GM12892 (cell line): ENCODE measurements around the gene GPR42.
"Not testable (repeated sequence)": the region's sequence is repeated elsewhere in the genome, so short reads cannot be mapped to it uniquely, and the experiment has no call there.

Source experiments
- DNase-seq: peaks from one replicate; pipeline ENCODE4 v3.0.0; 2011; ENCODE audit not compliant: insufficient read length
- FAIRE-seq: peaks from 2 replicates; lab custom pipeline; 2011; peaks lifted over from hg19 to GRCh38; lab: Jason Lieb, UNC
- POLR2A ChIP-seq: IDR thresholded peaks from 2 replicates; pipeline ENCODE4 v1.6.1; 2011; ENCODE audit warnings: low read depth, low read length, control low read depth
- POLR2AphosphoS5 ChIP-seq: IDR thresholded peaks from 2 replicates; pipeline ENCODE4 v1.6.1; 2011; ENCODE audit warnings: low read depth, low read length, control low read depth
- TAF1 ChIP-seq: IDR thresholded peaks from 2 replicates; pipeline ENCODE4 v1.6.1; 2011; ENCODE audit warnings: low read depth, mild to moderate bottlenecking, control low read depth, low read length, borderline replicate concordance

Gene GPR42

DNA sequence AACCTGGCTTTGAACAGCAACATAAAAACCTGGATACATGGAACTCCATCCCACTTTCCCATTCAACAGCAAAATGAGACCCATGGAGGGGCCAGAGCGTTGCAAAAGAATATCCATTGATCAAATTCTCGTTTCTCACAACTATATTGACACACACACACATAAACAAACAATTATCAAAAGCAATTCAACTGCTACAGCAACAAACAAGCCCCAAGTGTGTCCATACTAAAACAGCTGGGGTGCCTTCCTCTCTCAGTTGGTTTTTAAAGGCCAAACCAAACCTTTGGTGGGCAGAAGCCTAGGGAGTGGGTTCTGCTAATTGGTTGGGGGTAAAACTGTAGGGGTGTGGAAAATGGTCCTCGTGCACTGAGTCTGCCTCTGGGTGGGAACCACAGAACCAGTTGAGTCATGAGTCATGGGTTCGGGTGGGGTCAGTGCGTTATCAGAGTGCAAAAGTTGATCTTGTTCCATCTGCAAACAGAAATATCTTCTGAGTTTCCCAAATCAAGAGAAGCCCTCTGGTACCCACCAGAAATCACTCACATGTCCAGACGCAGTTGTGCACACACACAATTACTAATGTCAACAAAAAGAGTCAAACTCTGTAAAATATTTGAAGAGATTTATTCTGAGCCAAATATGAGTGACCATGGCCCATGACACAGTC is 18.5 kb downstream of the GPR42 start:
- FAIRE-seq (no peak), DNase-seq (no peak)
- no peak for TF ChIP-seq POLR2AphosphoS5
- no peak for TF ChIP-seq TAF1
- no peak for TF ChIP-seq POLR2A

DNA sequence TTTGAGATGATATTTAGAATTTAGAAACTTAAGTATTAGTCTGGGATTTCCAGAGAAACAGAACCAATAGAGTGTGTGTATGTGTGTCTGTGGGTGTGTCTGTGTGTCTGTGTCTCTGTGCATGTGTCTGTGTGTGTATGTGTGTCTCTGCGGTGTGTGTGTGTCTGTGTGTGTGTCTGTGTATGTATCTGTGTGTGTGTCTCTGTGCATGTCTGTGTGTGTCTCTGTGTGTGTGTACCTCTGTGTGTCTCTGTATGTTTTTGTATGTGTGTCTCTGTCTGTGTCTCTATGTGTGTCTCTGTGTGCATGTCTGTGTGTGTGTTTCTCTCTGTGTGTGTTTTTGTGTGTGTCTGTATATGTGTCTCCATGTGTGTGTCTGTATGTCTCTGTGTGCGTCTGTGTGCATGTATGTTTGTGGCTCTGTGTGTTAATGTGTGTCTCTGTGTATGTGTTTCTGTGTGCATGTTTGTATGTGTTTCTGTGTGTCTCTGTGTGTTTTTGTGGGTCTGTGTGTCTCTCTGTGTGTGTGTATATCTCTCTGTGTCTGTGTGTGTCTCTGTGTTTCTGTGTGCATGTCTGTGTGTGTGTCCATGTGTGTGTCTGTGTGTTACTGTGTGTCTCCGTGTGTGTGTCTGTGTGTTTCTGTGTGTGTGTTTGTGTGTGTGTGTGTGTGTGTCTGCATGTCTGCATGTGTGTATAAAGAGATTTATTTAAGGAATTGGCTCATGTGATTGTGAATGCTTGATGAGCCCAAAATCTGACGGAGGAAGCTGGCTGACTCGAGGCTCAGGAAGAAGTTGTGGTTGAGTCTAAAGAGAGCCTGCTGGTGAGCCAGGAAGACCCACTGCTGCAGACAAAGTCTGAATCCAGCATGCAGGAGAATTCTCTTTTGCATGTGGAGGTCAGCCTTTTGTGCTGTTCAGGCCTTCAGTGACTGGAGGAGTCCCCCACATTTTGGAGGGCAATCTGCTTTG is 22.2 kb downstream of the GPR42 start:
- no peak for TF ChIP-seq POLR2A
- DNase-seq, result no peak
- FAIRE-seq, result peak; percentile 9

DNA sequence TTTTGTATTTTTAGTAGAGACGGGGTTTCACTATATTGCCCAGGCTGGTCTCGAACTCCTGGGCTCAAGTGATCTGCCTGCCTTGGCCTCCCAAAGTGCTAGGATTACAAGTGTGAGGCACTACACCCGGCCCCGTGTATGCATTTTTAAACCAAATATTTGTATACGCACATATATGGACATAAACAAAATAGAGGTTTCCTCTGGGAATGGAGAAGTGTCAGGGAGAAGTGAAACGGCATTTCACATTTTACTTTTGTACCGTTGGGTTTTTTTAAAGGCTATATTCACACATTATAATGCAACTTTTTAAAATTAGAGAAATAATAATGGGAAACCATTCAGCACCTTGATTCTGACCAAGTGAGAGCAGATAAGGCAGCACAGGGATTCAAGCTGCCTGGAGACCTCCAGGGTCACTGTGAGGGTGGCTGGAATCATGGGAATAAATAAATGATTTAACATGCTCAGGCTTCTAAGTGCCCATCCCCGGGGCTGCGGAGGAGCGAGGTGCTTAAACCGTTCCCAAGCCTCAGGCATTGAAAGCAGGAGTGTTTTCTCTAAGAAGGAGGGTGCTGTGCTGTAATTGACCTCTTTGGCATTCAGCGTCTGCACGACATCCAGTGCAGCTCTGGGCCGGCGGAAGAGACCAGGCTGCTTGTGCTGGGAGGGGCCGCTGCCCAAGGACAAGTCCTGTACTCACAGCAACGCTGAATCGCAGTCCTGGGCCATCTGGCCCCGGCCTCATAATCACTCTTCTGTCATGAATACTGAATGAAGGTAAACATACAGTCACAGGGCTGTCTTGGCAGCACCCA is 24.7 kb downstream of the GPR42 start:
- FAIRE-seq, result no peak
- DNase-seq, result no peak
- TF ChIP-seq TAF1 (no peak), POLR2A (no peak), POLR2AphosphoS5 (no peak)

DNA sequence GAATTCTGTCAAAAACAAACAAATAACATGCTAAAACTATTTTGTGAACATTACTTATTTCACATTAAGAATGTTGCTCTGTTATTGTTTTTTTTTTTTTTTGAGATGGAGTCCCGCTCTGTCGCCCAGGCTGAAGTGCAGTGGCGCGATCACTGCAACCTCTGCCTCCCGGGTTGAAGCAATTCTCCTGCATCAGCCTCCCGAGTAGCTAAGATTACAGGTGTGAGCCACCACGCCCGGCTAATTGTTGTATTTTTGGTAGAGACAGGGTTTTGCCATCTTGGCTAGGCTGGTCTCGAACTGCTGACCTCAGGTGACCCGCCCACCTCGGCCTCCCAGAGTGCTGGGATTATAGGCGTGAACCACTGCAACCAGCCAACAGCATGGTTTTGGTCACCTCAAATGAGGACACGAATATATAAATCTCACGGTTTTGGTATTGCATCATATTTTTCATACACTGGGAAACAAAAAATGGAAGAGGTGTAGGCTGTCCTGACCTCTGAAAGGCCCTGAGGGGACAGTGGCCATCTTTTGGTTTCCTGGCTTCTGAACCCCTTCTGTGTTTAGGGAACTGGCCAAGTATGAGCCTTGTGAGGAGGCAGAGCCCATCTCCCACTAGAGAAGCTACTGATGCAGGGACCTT is 25.5 kb downstream of the GPR42 start:
- no peak for DNase-seq
- TF ChIP-seq POLR2A, result no peak
- no peak for TF ChIP-seq POLR2AphosphoS5
- no peak for TF ChIP-seq TAF1
- no peak for FAIRE-seq

DNA sequence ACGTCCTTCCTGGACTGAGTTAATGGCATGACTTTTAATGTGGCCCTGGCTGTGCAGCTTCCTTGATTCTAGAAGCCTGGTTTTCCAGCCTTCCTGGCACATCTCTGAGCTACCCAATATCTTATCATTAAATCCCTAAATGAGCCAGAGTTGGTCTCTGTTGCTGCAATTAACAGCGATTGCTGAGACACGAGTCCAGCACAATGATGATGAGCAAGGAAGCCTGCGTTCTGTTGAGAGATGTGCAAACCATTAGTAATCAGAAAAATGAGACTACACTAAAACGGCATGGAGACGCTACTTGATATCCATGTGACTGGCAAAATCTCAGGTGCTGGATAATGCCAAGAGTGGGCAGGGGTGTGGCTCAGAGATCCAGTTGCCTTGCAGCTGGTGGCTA is 26.2 kb downstream of the GPR42 start:
- FAIRE-seq (no peak), DNase-seq (no peak)
- TF ChIP-seq POLR2AphosphoS5 (no peak), TAF1 (no peak), POLR2A (no peak)

DNA sequence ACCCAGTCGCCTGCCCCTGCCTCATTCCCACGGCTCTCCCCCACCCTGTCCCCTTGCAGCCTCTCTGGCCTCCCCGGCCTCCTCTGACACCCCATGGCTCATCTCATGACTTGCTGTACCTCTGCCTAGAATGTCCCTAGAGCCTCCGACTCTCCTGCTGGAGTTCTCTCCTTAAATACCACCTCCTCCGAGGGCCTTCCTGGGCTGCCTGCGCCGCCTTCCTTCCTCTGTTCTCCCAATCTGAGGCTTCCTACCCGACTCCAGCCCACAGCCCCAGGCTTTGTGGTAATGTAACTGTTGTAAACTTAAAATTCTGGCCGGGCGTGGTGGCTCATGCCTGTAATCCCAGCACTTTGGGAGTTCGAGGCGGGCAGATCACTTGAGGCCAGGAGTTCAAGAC is 27.7 kb downstream of the GPR42 start:
- no peak for DNase-seq
- no peak for TF ChIP-seq POLR2AphosphoS5
- no peak for TF ChIP-seq POLR2A
- TF ChIP-seq TAF1, result no peak
- no peak for FAIRE-seq

DNA sequence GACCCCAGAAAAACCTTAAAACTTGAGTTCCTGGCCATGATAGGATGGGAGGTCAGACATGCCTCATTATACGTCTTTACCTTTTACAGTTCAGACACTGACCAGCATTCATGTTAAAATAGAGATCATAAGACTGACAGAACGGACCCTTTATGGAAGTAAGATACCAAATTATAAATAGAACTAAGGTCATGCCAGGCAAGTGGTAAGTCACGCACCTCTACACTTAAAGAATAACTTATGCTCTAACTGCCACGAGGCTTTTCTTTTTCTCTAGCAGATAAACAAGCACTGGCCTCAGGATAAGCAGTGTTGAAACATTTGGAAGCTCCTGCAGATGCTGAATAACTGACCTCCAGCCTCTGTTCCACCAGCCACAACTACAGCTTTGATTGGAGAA is 28.4 kb downstream of the GPR42 start:
- TF ChIP-seq POLR2A, result no peak
- TF ChIP-seq POLR2AphosphoS5, result no peak
- no peak for TF ChIP-seq TAF1
- DNase-seq (no peak), FAIRE-seq (no peak)

DNA sequence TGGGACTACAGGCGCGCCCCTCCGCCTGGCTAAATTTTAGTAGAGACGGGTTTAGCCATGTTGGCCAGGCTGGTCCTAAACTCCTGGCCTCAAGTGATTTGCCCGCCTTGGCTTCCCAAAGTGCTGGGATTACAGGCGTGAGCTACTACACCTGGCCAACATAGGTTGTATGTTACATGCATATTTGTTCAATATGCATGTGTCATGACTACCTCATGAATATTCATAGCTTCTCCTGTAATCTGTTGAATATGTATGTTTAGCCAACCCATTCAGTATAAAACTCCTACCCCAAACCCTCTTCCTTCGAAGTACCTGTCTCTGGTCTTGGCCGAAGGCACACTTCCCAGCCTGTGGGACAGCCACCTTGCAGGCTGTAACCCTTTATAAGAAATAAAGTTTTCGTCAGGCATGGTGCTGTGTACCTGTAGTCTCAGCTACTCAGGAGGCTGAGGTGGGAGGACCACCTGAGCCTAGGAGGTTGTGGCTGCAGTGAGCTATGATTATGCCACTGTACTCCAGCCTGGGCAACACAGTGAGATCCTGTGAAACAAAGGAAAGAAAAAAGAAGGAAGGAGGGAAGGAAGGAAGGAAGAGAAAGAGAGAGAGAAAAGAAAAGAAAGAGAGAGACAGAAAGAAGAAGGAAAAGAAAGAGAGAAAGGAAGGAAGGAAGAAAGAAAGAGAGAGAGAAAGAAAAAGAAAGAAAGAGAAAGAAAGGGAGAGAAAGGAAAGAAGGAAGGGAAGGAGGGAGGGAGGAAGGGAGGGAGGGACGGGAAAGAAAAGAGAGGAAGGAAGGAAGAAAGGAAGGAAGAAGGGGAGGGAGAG is 29.3 kb downstream of the GPR42 start:
- TF ChIP-seq TAF1 (no peak), POLR2A (no peak), POLR2AphosphoS5 (no peak)
- FAIRE-seq (no peak), DNase-seq (no peak)

DNA sequence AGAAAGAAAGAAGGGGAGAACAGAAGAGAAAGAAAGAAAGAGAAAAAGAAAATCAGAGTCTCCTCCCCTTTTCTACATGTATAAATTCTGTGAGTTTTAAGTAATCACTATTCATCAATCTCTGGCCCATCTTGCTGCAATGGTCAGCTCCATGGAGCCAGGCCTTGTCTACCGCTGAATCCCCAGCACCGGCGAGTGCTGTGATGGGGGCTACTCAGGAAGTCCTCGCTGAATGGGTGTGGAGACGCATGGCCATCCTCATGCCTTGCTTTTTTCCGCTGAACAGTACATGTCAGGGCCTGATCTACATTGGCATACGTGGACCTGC is 29.9 kb downstream of the GPR42 start:
- no peak for FAIRE-seq
- TF ChIP-seq POLR2A (no peak), POLR2AphosphoS5 (no peak), TAF1 (no peak)
- no peak for DNase-seq

DNA sequence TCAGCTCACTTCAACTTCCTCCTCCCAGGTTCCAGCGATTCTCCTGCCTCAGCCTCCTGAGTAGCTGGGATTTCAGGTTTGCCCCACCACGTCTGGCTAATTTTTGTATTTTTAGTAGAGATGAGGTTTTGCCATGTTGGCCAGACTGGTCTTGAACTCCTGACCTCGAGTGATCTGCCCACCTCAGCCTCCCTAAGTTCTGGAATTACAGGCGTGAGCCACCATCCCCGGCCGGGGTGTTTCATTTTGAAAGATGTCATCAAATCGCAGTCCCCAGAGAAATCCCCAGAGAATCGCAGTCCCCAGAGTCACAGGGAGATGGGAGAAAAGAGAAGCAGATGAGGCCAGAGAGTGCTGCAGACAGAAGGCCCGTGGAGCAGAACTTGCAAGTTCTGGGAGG is 30.5 kb downstream of the GPR42 start:
- not testable (repeated sequence) for FAIRE-seq

More for the DNA sequence above, 30.5 kb downstream of the GPR42 start:
- not testable (repeated sequence) for DNase-seq
